GM13977 (cell line): ENCODE data around the gene NKD2.

ENCODE experiments used
- DNase-seq: peaks from one replicate; pipeline ENCODE4 v3.0.0; 2012; ENCODE audit warnings: low spot score
- in situ Hi-C: fragments of 300-500 bp; cut with MboI; formaldehyde crosslinking; loops from one replicate; pipeline ENCODE4 v1.12.0; 2022; ENCODE audit warnings: low sequenced_read_pairs, low pct_unique_long_range_greater_than_20kb, mixed read lengths, inconsistent platforms; ENCODE audit not compliant: unreplicated experiment
- TF ChIP-seq, protein P1 (sequence below): IDR thresholded peaks from 2 replicates; pipeline ENCODE4 v1.5.1; 2012; ENCODE audit warnings: mild to moderate bottlenecking, control low read depth; ENCODE audit not compliant: insufficient read depth; ENCODE audit errors: extremely low read depth, missing control alignments

NKD2 gene

DNA sequence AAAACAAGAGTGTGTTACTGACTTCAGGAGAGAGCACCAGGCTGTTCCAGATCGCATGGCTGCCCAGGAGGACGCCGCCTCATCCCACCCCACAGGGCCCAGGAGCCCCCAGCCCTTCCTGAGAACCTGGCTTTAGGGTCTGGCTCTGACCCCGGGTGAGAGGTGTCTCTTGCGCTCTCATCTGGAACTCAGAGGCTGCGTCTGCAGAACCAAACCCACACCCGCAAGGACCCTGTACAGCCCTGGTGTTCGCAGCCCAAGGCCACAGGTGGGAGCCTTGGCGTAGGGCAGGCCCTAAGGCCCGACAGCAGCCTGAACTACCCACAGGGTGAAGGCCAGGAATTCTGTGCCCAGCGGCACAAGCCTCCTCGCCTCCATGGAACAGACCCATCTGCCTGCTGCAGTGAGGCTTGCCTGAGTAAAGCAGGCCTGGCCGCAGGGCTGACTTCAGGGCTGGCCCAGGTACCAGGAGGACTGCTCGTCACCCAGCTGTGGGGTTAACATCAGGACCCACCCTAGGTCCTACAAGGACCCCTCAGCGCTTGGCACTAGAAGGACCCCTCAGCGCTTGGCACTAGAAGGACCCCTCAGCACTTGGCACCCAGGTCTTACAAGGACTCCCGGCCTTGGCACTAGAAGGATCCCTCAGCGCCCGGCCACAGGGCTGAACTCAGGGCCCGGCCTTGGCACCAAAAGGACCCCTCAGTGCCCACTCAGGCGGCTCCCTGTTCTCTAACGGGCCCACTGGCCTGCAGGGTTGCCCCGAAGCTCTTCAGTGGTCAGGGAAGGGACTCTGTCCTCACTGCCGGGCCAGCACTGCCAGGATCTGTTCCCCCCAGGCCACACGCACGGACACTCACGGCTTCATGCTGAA, 48.2 kb downstream of the NKD2 start:
- no peak for DNase-seq
- TF ChIP-seq, protein P1, sequence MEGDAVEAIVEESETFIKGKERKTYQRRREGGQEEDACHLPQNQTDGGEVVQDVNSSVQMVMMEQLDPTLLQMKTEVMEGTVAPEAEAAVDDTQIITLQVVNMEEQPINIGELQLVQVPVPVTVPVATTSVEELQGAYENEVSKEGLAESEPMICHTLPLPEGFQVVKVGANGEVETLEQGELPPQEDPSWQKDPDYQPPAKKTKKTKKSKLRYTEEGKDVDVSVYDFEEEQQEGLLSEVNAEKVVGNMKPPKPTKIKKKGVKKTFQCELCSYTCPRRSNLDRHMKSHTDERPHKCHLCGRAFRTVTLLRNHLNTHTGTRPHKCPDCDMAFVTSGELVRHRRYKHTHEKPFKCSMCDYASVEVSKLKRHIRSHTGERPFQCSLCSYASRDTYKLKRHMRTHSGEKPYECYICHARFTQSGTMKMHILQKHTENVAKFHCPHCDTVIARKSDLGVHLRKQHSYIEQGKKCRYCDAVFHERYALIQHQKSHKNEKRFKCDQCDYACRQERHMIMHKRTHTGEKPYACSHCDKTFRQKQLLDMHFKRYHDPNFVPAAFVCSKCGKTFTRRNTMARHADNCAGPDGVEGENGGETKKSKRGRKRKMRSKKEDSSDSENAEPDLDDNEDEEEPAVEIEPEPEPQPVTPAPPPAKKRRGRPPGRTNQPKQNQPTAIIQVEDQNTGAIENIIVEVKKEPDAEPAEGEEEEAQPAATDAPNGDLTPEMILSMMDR: no peak
- in situ Hi-C loops: no loop called here

DNA sequence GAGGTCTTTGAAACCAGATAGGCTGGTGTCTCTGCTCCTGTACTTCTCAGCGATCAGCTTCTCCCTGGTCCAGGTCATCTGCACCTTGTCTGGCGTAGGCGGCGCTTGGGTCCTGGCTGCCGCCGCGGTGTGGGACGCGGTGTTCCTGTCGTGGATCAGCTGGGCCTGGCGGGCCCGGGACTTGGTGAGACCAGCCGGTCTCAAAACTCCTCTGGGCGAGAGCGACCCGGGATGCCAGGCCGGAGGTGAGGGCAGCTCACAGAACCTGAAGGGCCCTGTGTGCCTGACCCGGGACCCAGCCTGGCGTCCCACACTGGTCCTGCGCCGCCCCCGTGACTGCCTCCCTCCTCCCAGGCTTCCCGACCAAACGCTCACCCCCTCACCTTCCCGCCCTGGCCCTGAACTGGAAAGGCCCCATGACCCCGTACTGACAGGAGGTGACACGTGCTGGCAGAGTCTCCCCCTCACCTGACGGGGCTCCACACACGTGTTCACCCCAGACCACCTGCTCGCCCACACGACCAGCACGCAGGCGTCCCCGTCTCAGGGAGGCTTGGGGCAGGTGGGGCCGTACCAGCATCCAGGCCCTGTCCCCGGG, 49.0 kb downstream of the NKD2 start:
- no peak for DNase-seq
- TF ChIP-seq, protein P1: no peak
- in situ Hi-C loops: no loop called here

DNA sequence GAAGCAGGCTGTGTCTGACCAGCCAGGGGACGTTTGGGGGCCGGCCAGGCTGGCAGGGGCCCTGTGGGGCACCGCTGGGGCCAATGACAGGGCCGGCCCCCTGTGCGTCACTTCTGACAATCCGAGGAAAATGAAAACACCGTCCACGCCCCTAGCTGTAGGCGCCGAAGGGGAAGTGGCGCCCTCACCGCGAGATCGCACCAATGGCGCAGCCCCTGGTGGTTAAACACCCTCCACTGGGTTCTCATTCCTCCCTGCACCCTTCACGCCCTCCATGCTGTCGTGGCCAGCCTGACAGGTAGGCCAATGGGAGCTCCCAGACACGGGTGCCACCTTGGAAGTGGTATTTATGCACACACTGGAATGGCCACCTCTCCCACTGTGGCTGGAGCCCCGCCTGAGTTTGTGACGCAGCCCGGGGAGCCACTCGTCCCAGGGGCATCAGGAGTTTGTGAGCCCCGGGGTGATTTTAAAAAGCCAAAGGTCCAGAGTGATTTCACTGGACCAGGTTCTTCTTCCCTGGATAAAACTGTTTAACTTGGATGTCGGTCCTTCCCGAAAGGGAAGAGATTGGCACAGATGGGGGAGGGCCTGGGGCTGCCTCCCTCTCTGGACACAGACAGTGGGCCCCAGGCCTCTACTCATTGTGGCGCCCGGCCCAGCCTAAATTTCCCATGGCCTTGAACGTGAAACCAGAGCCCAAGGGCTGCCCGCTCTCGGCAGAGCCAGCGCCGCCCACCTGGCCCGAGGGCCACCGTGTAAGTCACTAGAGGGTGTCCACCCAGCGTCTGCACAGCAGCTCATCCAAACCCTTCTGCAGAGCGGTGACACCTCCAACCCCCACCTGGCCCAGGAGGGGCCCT, 49.7 kb downstream of the NKD2 start:
- DNase-seq: no peak
- TF ChIP-seq, protein P1: no peak
- in situ Hi-C loops: no loop called here

DNA sequence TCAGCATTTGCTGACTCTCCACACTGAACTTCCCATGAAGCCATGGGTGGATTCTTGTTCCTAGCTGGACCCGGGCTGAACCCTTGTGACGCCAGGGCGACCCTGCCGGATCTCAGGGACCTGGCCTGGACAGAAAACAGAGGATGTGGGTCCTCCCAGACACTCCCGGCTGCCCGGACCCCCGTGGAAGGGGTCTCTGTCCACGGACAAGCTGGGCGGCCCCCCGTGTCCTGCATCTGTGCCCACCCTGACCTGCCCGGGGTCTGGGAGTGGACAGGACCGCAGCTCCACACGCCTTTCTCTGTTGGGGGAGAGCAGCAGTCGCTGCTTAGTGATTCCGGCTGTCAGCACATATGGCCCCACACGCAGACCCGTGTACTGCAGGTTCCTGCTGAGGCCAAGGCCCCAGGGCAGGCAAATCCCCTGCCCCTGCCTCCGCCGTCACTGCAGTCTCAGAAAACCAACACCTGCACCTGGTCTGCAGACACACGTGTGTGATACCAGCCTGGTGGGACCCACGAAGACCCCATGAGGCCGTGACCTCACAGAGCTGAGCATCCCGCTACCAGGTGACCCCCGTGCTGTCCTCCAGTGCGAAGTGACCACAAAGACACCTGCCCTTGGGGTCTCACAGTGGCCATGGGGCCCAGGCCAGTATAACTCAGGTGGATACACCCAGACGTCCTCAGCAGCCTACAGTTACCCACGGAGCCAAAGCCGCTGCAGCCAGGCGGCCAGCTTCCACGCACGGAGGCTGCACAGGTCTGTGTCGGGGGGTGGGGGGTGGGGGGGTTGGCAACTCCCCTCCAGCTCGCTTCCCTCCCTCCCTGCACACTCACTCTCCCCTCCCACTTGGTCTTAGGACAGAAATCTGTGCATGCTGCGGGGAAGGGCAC, 50.6 kb downstream of the NKD2 start:
- TF ChIP-seq, protein P1: no peak
- no peak for DNase-seq
- in situ Hi-C loops: no loop called here

DNA sequence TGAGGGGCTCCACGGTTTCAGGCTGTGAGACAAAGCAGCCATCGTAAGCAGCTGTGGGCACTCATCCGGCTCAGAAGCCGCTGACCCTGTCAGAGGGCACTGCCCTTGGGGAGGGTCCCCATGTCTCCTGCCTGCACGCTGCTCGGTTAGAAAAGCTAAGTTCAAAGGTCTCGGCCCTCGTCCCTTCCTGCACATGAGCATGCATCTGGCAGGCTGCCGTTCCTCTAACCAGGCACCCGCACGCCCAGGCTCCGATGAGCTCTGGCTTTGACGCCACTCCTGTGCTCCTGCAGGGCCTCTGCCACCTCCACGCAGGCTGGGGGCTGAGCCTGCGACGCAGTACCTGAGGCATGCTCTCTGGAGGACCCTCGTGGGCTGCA, 51.3 kb downstream of the NKD2 start:
- TF ChIP-seq, protein P1: no peak
- in situ Hi-C loops: no loop called here
- DNase-seq: no peak
